ENCODE data around the gene CDC42EP1.

Gene CDC42EP1

DNA sequence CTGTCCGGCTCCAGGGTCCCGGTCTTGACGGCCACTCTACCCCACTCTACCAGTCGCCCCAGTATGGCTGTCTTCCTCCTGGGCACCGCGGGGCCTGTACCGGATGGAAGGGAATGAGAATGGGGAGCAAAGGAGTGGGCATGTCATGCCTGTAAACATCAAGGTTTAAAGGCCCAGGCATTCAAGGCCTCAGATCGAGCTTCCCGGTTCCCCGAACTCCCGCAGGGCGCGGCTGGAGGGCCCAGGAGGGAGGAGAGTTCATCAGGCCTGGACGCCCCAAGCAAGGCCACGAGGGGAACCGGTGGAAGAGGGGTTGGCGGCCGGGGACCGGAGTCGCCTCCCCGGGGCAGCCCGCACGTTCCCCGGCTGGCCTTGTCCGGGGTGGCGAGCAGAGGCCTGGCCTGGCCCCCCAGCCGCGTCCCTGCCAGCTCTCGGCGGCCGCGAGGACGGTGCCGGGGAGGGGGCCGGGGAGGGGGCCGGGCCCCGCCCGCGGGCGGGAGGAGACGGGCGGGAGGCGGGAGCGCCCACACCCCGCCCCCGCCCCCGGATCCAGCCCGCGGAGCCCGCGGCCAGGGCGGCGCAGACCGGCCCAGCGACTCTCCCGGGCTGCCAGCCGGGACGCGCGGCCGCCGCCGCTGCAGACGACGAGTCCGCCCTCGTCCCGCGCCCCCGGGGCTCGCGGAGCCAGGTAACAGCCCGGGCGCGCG is at the start of gene CDC42EP1:
CDC42EP1 (plus strand) TSS at position 580 of the 707 bp plus-strand sequence. CDS start 5,870 bp downstream, outside the sequence.
- Histone ChIP-seq H3K9me3 (ENCODE audit: control insufficient read depth, low read depth, low read length) (no peaks in the 10 kb centered on the region), H3K9ac (ENCODE audit: low read length) (peak within 1 kb of the TSS; percentile 34), H3K27me3 (ENCODE audit: control insufficient read depth, insufficient read depth, low read length) (peaks cover 50% of the 10 kb centered on the region), H3K4me1 (ENCODE audit: control insufficient read depth, low read depth, low read length) (peaks cover 32% of the 10 kb centered on the region), H3K36me3 (ENCODE audit: control insufficient read depth, low read depth, low read length) (no peaks in the 10 kb centered on the region), H3K4me3 (ENCODE audit: low read length) (peak within 1 kb of the TSS; percentile 57), H3K27ac (ENCODE audit: low read length) (no peak within 1 kb of the TSS)

DNA sequence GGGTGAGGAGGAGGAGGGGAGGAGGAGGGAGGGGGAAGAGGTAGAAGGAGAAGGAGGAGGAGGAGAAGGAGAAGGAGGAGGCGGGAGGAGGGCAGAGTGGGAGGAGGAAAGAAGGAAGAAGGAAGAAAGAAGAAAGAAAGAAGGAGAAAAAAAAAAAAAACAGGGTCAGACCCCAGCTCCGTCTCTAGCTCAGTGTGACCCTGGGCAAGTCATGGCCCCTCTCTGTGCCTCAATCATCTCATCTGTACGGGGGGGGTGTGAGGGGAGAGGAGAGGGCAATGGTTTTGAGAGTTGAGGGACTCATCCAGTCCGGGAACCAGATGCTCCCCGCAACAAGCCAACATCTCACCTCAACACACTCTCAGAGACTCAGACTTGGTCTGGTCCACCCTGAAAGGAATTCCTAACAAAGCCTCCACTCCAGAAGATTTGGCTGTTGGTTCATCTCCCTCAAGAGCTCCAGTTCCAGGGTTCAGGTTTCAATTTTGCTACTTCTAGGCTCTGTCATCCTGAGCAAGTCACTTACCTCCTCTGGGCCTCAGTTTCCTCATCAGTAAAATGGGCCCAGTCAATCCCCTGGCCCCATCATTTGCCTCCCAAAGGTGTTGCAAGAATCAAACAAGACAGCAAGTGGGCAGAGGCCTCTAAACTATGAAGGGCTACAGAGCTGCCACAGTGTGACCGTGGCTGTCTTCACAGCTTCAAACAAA is 48.7 kb upstream of the CDC42EP1 start:
- H3K36me3 ChIP-seq (ENCODE audit: control insufficient read depth, low read depth, low read length): no peaks in the 10 kb centered on the region
- no peak overlapping the region for H3K27ac ChIP-seq (ENCODE audit: low read length)
- no peak overlapping the region for H3K9ac ChIP-seq (ENCODE audit: low read length)

GRCh38 chr22:37514526-37515051 is 45.7 kb upstream of the CDC42EP1 start:
- Histone ChIP-seq H3K27ac (ENCODE audit: low read length) (no peak overlapping the region), H3K36me3 (ENCODE audit: control insufficient read depth, low read depth, low read length) (no peaks in the 10 kb centered on the region), H3K9me3 (ENCODE audit: control insufficient read depth, low read depth, low read length) (no peaks in the 10 kb centered on the region), H3K9ac (ENCODE audit: low read length) (no peak overlapping the region), H3K4me3 (ENCODE audit: low read length) (no peak overlapping the region), H3K4me1 (ENCODE audit: control insufficient read depth, low read depth, low read length) (peaks cover 4% of the 10 kb centered on the region), H3K27me3 (ENCODE audit: control insufficient read depth, insufficient read depth, low read length) (peaks cover 17% of the 10 kb centered on the region)

More for the DNA sequence above, 48.7 kb upstream of the CDC42EP1 start:
- Histone ChIP-seq H3K4me3 (ENCODE audit: low read length) (no peak overlapping the region), H3K9me3 (ENCODE audit: control insufficient read depth, low read depth, low read length) (no peaks in the 10 kb centered on the region), H3K4me1 (ENCODE audit: control insufficient read depth, low read depth, low read length) (peaks cover 7% of the 10 kb centered on the region), H3K27me3 (ENCODE audit: control insufficient read depth, insufficient read depth, low read length) (no peaks in the 10 kb centered on the region)

DNA sequence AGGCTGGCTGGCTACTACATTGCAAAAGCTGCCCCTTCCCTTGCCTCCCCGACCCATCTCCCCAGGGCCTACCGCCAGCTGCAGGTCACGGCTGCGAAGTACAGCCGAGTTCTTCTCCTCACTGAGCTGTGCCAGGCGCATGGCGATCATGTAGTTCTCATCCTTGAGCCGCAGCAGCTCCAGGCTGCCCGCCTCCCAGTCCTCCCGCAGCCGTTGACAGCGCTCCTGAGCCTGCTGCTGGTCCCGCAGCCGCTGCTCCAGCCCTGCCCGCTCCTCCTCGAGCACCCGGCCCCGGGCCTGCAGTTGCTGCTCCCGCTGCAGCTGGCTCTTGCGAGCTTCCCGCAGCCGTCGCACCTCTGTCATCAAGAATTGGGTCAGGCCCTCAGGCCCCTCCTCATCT is 44.4 kb upstream of the CDC42EP1 start:
- Histone ChIP-seq H3K27ac (ENCODE audit: low read length) (no peak overlapping the region), H3K9ac (ENCODE audit: low read length) (no peak overlapping the region), H3K4me1 (ENCODE audit: control insufficient read depth, low read depth, low read length) (peaks cover 4% of the 10 kb centered on the region), H3K36me3 (ENCODE audit: control insufficient read depth, low read depth, low read length) (no peaks in the 10 kb centered on the region), H3K27me3 (ENCODE audit: control insufficient read depth, insufficient read depth, low read length) (peaks cover 27% of the 10 kb centered on the region), H3K4me3 (ENCODE audit: low read length) (no peak overlapping the region), H3K9me3 (ENCODE audit: control insufficient read depth, low read depth, low read length) (no peaks in the 10 kb centered on the region)

DNA sequence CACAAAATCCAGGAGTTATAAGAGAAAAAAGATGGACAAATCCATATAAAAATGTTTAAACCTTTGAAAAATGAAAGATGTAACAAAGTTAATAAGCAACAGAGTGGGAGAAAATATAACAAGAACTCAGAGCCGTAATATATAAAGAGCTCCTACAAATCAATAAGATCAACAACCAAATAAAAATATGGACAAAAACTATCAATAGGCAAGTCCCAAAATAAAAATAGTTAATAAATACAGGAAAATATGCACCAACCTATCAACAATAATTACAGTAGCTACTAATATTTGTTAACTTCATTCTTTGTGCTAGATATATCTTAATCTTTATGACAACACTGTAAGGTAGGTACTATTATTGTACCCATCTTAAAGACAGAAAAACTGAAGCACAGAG is 43.8 kb upstream of the CDC42EP1 start:
- peaks cover 27% of the 10 kb centered on the region for H3K27me3 ChIP-seq (ENCODE audit: control insufficient read depth, insufficient read depth, low read length)
- H3K9me3 ChIP-seq (ENCODE audit: control insufficient read depth, low read depth, low read length): no peaks in the 10 kb centered on the region
- no peaks in the 10 kb centered on the region for H3K36me3 ChIP-seq (ENCODE audit: control insufficient read depth, low read depth, low read length)
- no peak overlapping the region for H3K27ac ChIP-seq (ENCODE audit: low read length)
- H3K4me1 ChIP-seq (ENCODE audit: control insufficient read depth, low read depth, low read length): peaks cover 4% of the 10 kb centered on the region
- H3K4me3 ChIP-seq (ENCODE audit: low read length): no peak overlapping the region
- no peak overlapping the region for H3K9ac ChIP-seq (ENCODE audit: low read length)

GRCh38 chr22:37517826-37518450 is 42.3 kb upstream of the CDC42EP1 start:
- Histone ChIP-seq H3K4me1 (ENCODE audit: control insufficient read depth, low read depth, low read length) (no peaks in the 10 kb centered on the region), H3K4me3 (ENCODE audit: low read length) (no peak overlapping the region), H3K27me3 (ENCODE audit: control insufficient read depth, insufficient read depth, low read length) (peaks cover 27% of the 10 kb centered on the region), H3K9ac (ENCODE audit: low read length) (no peak overlapping the region), H3K36me3 (ENCODE audit: control insufficient read depth, low read depth, low read length) (no peaks in the 10 kb centered on the region), H3K9me3 (ENCODE audit: control insufficient read depth, low read depth, low read length) (no peaks in the 10 kb centered on the region), H3K27ac (ENCODE audit: low read length) (no peak overlapping the region)

GRCh38 chr22:37518509-37519267 is 41.6 kb upstream of the CDC42EP1 start:
- Histone ChIP-seq H3K9ac (ENCODE audit: low read length) (no peak overlapping the region), H3K4me3 (ENCODE audit: low read length) (peak overlapping the region; percentile 43), H3K27ac (ENCODE audit: low read length) (no peak overlapping the region), H3K4me1 (ENCODE audit: control insufficient read depth, low read depth, low read length) (no peaks in the 10 kb centered on the region), H3K27me3 (ENCODE audit: control insufficient read depth, insufficient read depth, low read length) (peaks cover 27% of the 10 kb centered on the region), H3K9me3 (ENCODE audit: control insufficient read depth, low read depth, low read length) (no peaks in the 10 kb centered on the region), H3K36me3 (ENCODE audit: control insufficient read depth, low read depth, low read length) (no peaks in the 10 kb centered on the region)

DNA sequence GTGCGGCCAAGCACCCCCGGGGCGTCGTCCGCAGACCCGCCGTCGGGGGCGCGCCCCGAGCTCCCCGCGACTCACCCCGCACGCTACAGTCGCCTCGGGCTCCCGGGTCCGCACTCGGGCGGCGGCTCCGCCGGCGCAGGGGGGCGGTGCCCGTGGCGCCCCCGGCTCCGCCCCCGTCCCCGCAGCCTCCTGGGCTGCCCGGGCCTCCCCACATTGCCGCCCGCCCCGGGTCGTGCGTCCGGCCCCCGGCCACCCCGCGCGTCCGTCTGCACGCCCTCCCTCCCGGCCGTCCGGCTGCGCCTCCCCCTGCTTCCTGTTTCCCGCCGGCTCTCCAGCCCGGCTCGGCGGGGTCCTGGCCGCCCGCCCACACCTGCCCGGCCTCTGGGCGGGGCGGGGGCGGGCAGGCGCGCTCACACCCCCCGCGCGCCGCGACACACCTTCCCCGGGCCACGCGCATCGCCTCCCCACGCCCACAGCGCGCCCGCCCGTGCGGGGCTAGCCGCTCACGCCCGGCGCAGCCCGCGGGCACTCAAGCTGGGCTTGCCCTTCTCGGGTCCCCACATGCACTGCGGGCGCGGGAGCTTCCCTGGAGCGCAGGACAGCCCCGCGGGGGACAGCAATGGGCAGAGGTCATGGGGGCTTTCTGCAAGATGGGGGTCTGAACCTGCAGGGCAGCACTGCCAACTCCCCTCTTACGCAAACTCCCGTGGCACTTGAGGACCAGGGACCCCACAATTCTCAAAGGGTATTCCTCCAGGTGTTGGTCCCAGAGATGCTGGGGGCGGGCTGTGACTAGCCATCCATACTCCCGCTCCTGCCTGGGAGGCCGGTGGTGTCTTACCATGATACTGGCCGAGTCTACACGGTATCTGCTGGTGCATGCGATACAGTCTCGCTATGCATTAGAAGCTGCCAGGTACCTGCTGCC is 40.7 kb upstream of the CDC42EP1 start, which contains the start of gene CARD10:
CARD10 (minus strand) TSS at position 148 of the 928 bp plus-strand sequence. CDS start 215 bp downstream, outside the sequence.
- Histone ChIP-seq H3K4me1 (ENCODE audit: control insufficient read depth, low read depth, low read length) (no peaks in the 10 kb centered on the region), H3K27ac (ENCODE audit: low read length) (no peak within 1 kb of the TSS), H3K36me3 (ENCODE audit: control insufficient read depth, low read depth, low read length) (no peaks in the 10 kb centered on the region), H3K9me3 (ENCODE audit: control insufficient read depth, low read depth, low read length) (no peaks in the 10 kb centered on the region), H3K4me3 (ENCODE audit: low read length) (peak within 1 kb of the TSS; percentile 43), H3K27me3 (ENCODE audit: control insufficient read depth, insufficient read depth, low read length) (peaks cover 27% of the 10 kb centered on the region), H3K9ac (ENCODE audit: low read length) (no peak within 1 kb of the TSS)

- no peak overlapping the region for H3K9ac ChIP-seq (ENCODE audit: low read length)
- H3K36me3 ChIP-seq (ENCODE audit: control insufficient read depth, low read depth, low read length): no peaks in the 10 kb centered on the region
- H3K4me1 ChIP-seq (ENCODE audit: control insufficient read depth, low read depth, low read length): no peaks in the 10 kb centered on the region
- H3K27ac ChIP-seq (ENCODE audit: low read length): no peak overlapping the region
- no peak overlapping the region for H3K4me3 ChIP-seq (ENCODE audit: low read length)
- H3K9me3 ChIP-seq (ENCODE audit: control insufficient read depth, low read depth, low read length): no peaks in the 10 kb centered on the region
- H3K27me3 ChIP-seq (ENCODE audit: control insufficient read depth, insufficient read depth, low read length): peaks cover 27% of the 10 kb centered on the region
These were observed 39.5 kb upstream of the CDC42EP1 start for GRCh38 chr22:37520776-37521191.

GRCh38 chr22:37521236-37521739 is 39.0 kb upstream of the CDC42EP1 start:
- H3K4me1 ChIP-seq (ENCODE audit: control insufficient read depth, low read depth, low read length): no peaks in the 10 kb centered on the region

More at GRCh38 chr22:37521236-37521739, 39.0 kb upstream of the CDC42EP1 start:
- Histone ChIP-seq H3K9ac (ENCODE audit: low read length) (no peak overlapping the region), H3K36me3 (ENCODE audit: control insufficient read depth, low read depth, low read length) (no peaks in the 10 kb centered on the region), H3K4me3 (ENCODE audit: low read length) (no peak overlapping the region), H3K27ac (ENCODE audit: low read length) (no peak overlapping the region), H3K9me3 (ENCODE audit: control insufficient read depth, low read depth, low read length) (no peaks in the 10 kb centered on the region), H3K27me3 (ENCODE audit: control insufficient read depth, insufficient read depth, low read length) (peaks cover 27% of the 10 kb centered on the region)
